Measurements from ENCODE around the gene CKB. TPM values are rescaled to one million over a fixed set of nuclear protein-coding genes. Genes with fewer than 3 reads are reported as not detected.

Gene CKB
- total and polyA plus RNA-seq, 10 donors, result 8.0 to 28.4 (median 16.1) TPM

- Histone ChIP-seq H3K4me3 (no peak overlapping the region), H3K27ac (no peak overlapping the region), H3K4me1 (peaks cover 0 to 36% (median 20%) of the 10 kb centered on the region in 6 donors), H3K9me3 (no peaks in the 10 kb centered on the region), H3K36me3 (peaks cover 0 to 9% (median 0%) of the 10 kb centered on the region in 6 donors), H3K27me3 (replicated peaks in 1 of 7) (peaks cover 0 to 2% (median 0%) of the 10 kb centered on the region in 7 donors)
- TF ChIP-seq POLR2A (IDR thresholded peaks at IDR 0.05) (no peak), POLR2AphosphoS5 (IDR thresholded peaks at IDR 0.05) (peak in 1 of 3 donors; percentile 5)
- 86 to 93% (median 88%) methylated on average over 26 to 30 of the region's 30 CpGs for WGBS, 5 donors
- intact Hi-C loops (cut with DNase I; ENCODE audit: low total_unique reads), result loop anchor here (5.0 kb wide), 1 partner anchor 32 kb away; no protein-coding TSS in a partner anchor
- DNase-seq, result peak; percentile 72
Measured at GRCh38 chr14:103549361-103550311, 27.0 kb upstream of the CKB start.

GRCh38 chr14:103548463-103549351 is 26.1 kb upstream of the CKB start:
- peaks cover 0 to 10% (median 0%) of the 10 kb centered on the region in 7 donors for H3K27me3 ChIP-seq (replicated peaks in 1 of 7)
- H3K27ac ChIP-seq, result no peak overlapping the region
- no peak overlapping the region for H3K4me3 ChIP-seq
- H3K9me3 ChIP-seq, result no peaks in the 10 kb centered on the region
- DNase-seq, result peak; percentile 58
- TF ChIP-seq POLR2A (IDR thresholded peaks at IDR 0.05) (no peak), CTCF (IDR thresholded peaks at IDR 0.05 in 8 of 11, conservative IDR thresholded peaks at IDR 0.05 in 3 of 11) (no peak), POLR2AphosphoS5 (IDR thresholded peaks at IDR 0.05) (no peak)
- intact Hi-C loops (cut with DNase I; ENCODE audit: low total_unique reads), result no loop called here
- 88 to 95% (median 89%) methylated on average over 12 to 27 of the region's 27 CpGs for WGBS, 5 donors
- peaks cover 0 to 41% (median 21%) of the 10 kb centered on the region in 6 donors for H3K4me1 ChIP-seq
- H3K36me3 ChIP-seq, result peaks cover 0 to 7% (median 0%) of the 10 kb centered on the region in 6 donors

GRCh38 chr14:103547941-103548462 is 25.4 kb upstream of the CKB start:
- intact Hi-C loops (cut with DNase I; ENCODE audit: low total_unique reads), result no loop called here
- TF ChIP-seq POLR2AphosphoS5 (IDR thresholded peaks at IDR 0.05) (no peak), POLR2A (IDR thresholded peaks at IDR 0.05) (no peak), CTCF (IDR thresholded peaks at IDR 0.05 in 8 of 11, conservative IDR thresholded peaks at IDR 0.05 in 3 of 11) (no peak)
- peaks cover 0 to 17% (median 0%) of the 10 kb centered on the region in 7 donors for H3K27me3 ChIP-seq (replicated peaks in 1 of 7)
- H3K4me1 ChIP-seq, result peaks cover 0 to 48% (median 22%) of the 10 kb centered on the region in 6 donors
- peak; percentile 67 for DNase-seq
- no peak overlapping the region for H3K27ac ChIP-seq
- H3K9me3 ChIP-seq, result no peaks in the 10 kb centered on the region
- peaks cover 0 to 7% (median 0%) of the 10 kb centered on the region in 6 donors for H3K36me3 ChIP-seq
- no peak overlapping the region for H3K4me3 ChIP-seq
- 88 to 93% (median 91%) methylated on average over 18 of the region's 18 CpGs for WGBS, 5 donors

GRCh38 chr14:103547455-103547940 is 24.9 kb upstream of the CKB start:
- Histone ChIP-seq H3K36me3 (peaks cover 0 to 2% (median 0%) of the 10 kb centered on the region in 6 donors), H3K9me3 (no peaks in the 10 kb centered on the region), H3K4me1 (peaks cover 0 to 54% (median 24%) of the 10 kb centered on the region in 6 donors), H3K27ac (no peak overlapping the region), H3K4me3 (no peak overlapping the region), H3K27me3 (replicated peaks in 1 of 7) (peaks cover 0 to 22% (median 3%) of the 10 kb centered on the region in 7 donors)
- 85 to 95% (median 91%) methylated on average over 11 of the region's 11 CpGs for WGBS, 5 donors
- TF ChIP-seq POLR2AphosphoS5 (IDR thresholded peaks at IDR 0.05) (no peak), POLR2A (IDR thresholded peaks at IDR 0.05) (no peak), CTCF (IDR thresholded peaks at IDR 0.05 in 8 of 11, conservative IDR thresholded peaks at IDR 0.05 in 3 of 11) (no peak)
- intact Hi-C loops (cut with DNase I; ENCODE audit: low total_unique reads), result no loop called here
- no peak for DNase-seq
